ENCODE measurements around the gene AREL1. TPM values are rescaled to one million over a fixed set of nuclear protein-coding genes. Genes with fewer than 3 reads are reported as not detected.
A peak's percentile ranks its signal among the peaks of the same experiment; 100 is the strongest.
"Not testable (repeated sequence)": the region's sequence is repeated elsewhere in the genome, so short reads cannot be mapped to it uniquely, and the experiment has no call there.

AREL1 gene
- polyA plus RNA-seq: 10 to 100 TPM in 3 of 4 donors, 1 to 10 TPM in 1; 8.4 to 20.4 (median 16.4) TPM
- long read RNA-seq, donor 1: 0 reads
- long read RNA-seq, donor 2, partial matches to known transcripts: 0 of 1 reads
- long read RNA-seq, donor 2, other reads (novel, unspliced or antisense): 0 of 1 reads
- long read RNA-seq, donor 3: 0 reads
- long read RNA-seq, donor 4: 0 reads
- long read RNA-seq, donor 5: 0 reads
- long read RNA-seq, donor 6, full-length matches to known transcripts: 1 of 1 reads
- long read RNA-seq, donor 6, partial matches to known transcripts: 0 of 1 reads
- long read RNA-seq, donor 6, other reads (novel, unspliced or antisense): 0 of 1 reads
- long read RNA-seq, donor 7: 0 reads
- long read RNA-seq, donor 8: 0 reads
- long read RNA-seq, donor 9: 0 reads
- long read RNA-seq, donor 10, partial matches to known transcripts: 0 of 1 reads
- long read RNA-seq, donor 10, other reads (novel, unspliced or antisense): 0 of 1 reads

GRCh38 chr14:74712499-74713394, at the start of gene AREL1, which contains the start of gene FCF1:
AREL1 (minus strand) TSS chr14:74713080; CDS start chr14:74685615, 27,465 bp downstream.
FCF1 (plus strand) TSS chr14:74713144; CDS start chr14:74713198, 54 bp downstream.
- peak; percentile 92 to 96 for DNase-seq
- H3K27me3 ChIP-seq (ENCODE audit: control insufficient read depth in 3 of 3, insufficient read depth in 3 of 3, low read length in 3 of 3): no peaks in the 10 kb centered on the region
- H3K36me3 ChIP-seq (ENCODE audit: control insufficient read depth in 3 of 3, insufficient read depth in 2 of 3, low read depth in 1 of 3, low read length in 3 of 3): peaks cover 1 to 6% (median 2%) of the 10 kb centered on the region in 3 donors
- H3K4me1 ChIP-seq (ENCODE audit: control insufficient read depth in 3 of 3, insufficient read depth in 2 of 3, low read depth in 1 of 3, low read length in 2 of 3): peaks cover 0 to 2% (median 0%) of the 10 kb centered on the region in 3 donors
- 0% methylated on average over 31 of the region's 31 CpGs for WGBS, 3 donors
- H3K9me3 ChIP-seq (ENCODE audit: control insufficient read depth in 2 of 2, insufficient read depth in 1 of 2, low read depth in 1 of 2, low read length in 1 of 2): no peaks in the 10 kb centered on the region
- no peak for FAIRE-seq
- H3K27ac ChIP-seq (ENCODE audit: low read depth in 1 of 3, low read length in 2 of 3): peak within 1 kb of the TSS; percentile 53 to 87 (median 87)
- peak within 1 kb of the TSS; percentile 79 to 86 (median 84) for H3K4me3 ChIP-seq (ENCODE audit: low read depth in 1 of 3, low read length in 3 of 3)

GRCh38 chr14:74758505-74758904, 45.6 kb upstream of the AREL1 start:
- not testable (repeated sequence) for FAIRE-seq; H3K4me1 ChIP-seq (ENCODE audit: control insufficient read depth in 3 of 3, insufficient read depth in 2 of 3, low read depth in 1 of 3, low read length in 2 of 3)
- WGBS, 3 donors: 89 to 97% (median 97%) methylated on average over 5 of the region's 5 CpGs

GRCh38 chr14:74756326-74756725, 43.4 kb upstream of the AREL1 start:
- 85 to 100% (median 98%) methylated on average over 1 of the region's 1 CpG for WGBS, 3 donors
- FAIRE-seq (no peak), DNase-seq (no peak)
- peaks cover 0 to 3% of the 10 kb centered on the region in 2 donors for H3K9me3 ChIP-seq (ENCODE audit: control insufficient read depth in 2 of 2, insufficient read depth in 1 of 2, low read depth in 1 of 2, low read length in 1 of 2)
- no peaks in the 10 kb centered on the region for H3K36me3 ChIP-seq (ENCODE audit: control insufficient read depth in 3 of 3, insufficient read depth in 2 of 3, low read depth in 1 of 3, low read length in 3 of 3)
- H3K4me1 ChIP-seq (ENCODE audit: control insufficient read depth in 3 of 3, insufficient read depth in 2 of 3, low read depth in 1 of 3, low read length in 2 of 3): no peaks in the 10 kb centered on the region
- no peaks in the 10 kb centered on the region for H3K27me3 ChIP-seq (ENCODE audit: control insufficient read depth in 3 of 3, insufficient read depth in 3 of 3, low read length in 3 of 3)
- no peak overlapping the region for H3K27ac ChIP-seq (ENCODE audit: low read depth in 1 of 3, low read length in 2 of 3)
- no peak overlapping the region for H3K4me3 ChIP-seq (ENCODE audit: low read depth in 1 of 3, low read length in 3 of 3)

More at GRCh38 chr14:74758505-74758904, 45.6 kb upstream of the AREL1 start:
- not testable (repeated sequence) for DNase-seq; H3K36me3 ChIP-seq (ENCODE audit: control insufficient read depth in 3 of 3, insufficient read depth in 2 of 3, low read depth in 1 of 3, low read length in 3 of 3); H3K27me3 ChIP-seq (ENCODE audit: control insufficient read depth in 3 of 3, insufficient read depth in 3 of 3, low read length in 3 of 3); H3K4me3 ChIP-seq (ENCODE audit: low read depth in 1 of 3, low read length in 3 of 3); H3K27ac ChIP-seq (ENCODE audit: low read depth in 1 of 3, low read length in 2 of 3); H3K9me3 ChIP-seq (ENCODE audit: control insufficient read depth in 2 of 2, insufficient read depth in 1 of 2, low read depth in 1 of 2, low read length in 1 of 2)

GRCh38 chr14:74754899-74755298, 42.0 kb upstream of the AREL1 start:
- no peak for DNase-seq
- Histone ChIP-seq H3K27ac (ENCODE audit: low read depth in 1 of 3, low read length in 2 of 3) (no peak overlapping the region), H3K4me1 (ENCODE audit: control insufficient read depth in 3 of 3, insufficient read depth in 2 of 3, low read depth in 1 of 3, low read length in 2 of 3) (no peaks in the 10 kb centered on the region), H3K9me3 (ENCODE audit: control insufficient read depth in 2 of 2, insufficient read depth in 1 of 2, low read depth in 1 of 2, low read length in 1 of 2) (peaks cover 0 to 3% of the 10 kb centered on the region in 2 donors), H3K36me3 (ENCODE audit: control insufficient read depth in 3 of 3, insufficient read depth in 2 of 3, low read depth in 1 of 3, low read length in 3 of 3) (no peaks in the 10 kb centered on the region), H3K27me3 (ENCODE audit: control insufficient read depth in 3 of 3, insufficient read depth in 3 of 3, low read length in 3 of 3) (no peaks in the 10 kb centered on the region), H3K4me3 (ENCODE audit: low read depth in 1 of 3, low read length in 3 of 3) (no peak overlapping the region)
- WGBS, 3 donors: 87 to 90% (median 90%) methylated on average over 7 of the region's 7 CpGs
- no peak for FAIRE-seq

- H3K27ac ChIP-seq (ENCODE audit: low read depth in 1 of 3, low read length in 2 of 3): no peak overlapping the region
- no peaks in the 10 kb centered on the region for H3K4me1 ChIP-seq (ENCODE audit: control insufficient read depth in 3 of 3, insufficient read depth in 2 of 3, low read depth in 1 of 3, low read length in 2 of 3)
- FAIRE-seq (no peak), DNase-seq (no peak)
- 82 to 85% (median 83%) methylated on average over 2 of the region's 2 CpGs for WGBS, 3 donors
- H3K4me3 ChIP-seq (ENCODE audit: low read depth in 1 of 3, low read length in 3 of 3): no peak overlapping the region
- H3K27me3 ChIP-seq (ENCODE audit: control insufficient read depth in 3 of 3, insufficient read depth in 3 of 3, low read length in 3 of 3): no peaks in the 10 kb centered on the region
- H3K9me3 ChIP-seq (ENCODE audit: control insufficient read depth in 2 of 2, insufficient read depth in 1 of 2, low read depth in 1 of 2, low read length in 1 of 2): peaks cover 0 to 3% of the 10 kb centered on the region in 2 donors
- no peaks in the 10 kb centered on the region for H3K36me3 ChIP-seq (ENCODE audit: control insufficient read depth in 3 of 3, insufficient read depth in 2 of 3, low read depth in 1 of 3, low read length in 3 of 3)
Observed at GRCh38 chr14:74754157-74754556, 41.3 kb upstream of the AREL1 start.

GRCh38 chr14:74747237-74747636, 34.4 kb upstream of the AREL1 start:
- Histone ChIP-seq H3K9me3 (ENCODE audit: control insufficient read depth in 2 of 2, insufficient read depth in 1 of 2, low read depth in 1 of 2, low read length in 1 of 2) (no peaks in the 10 kb centered on the region), H3K27me3 (ENCODE audit: control insufficient read depth in 3 of 3, insufficient read depth in 3 of 3, low read length in 3 of 3) (no peaks in the 10 kb centered on the region), H3K27ac (ENCODE audit: low read depth in 1 of 3, low read length in 2 of 3) (no peak overlapping the region), H3K4me1 (ENCODE audit: control insufficient read depth in 3 of 3, insufficient read depth in 2 of 3, low read depth in 1 of 3, low read length in 2 of 3) (no peaks in the 10 kb centered on the region), H3K4me3 (ENCODE audit: low read depth in 1 of 3, low read length in 3 of 3) (no peak overlapping the region), H3K36me3 (ENCODE audit: control insufficient read depth in 3 of 3, insufficient read depth in 2 of 3, low read depth in 1 of 3, low read length in 3 of 3) (no peaks in the 10 kb centered on the region)
- DNase-seq (no peak), FAIRE-seq (no peak)
- 91 to 96% (median 96%) methylated on average over 2 of the region's 2 CpGs for WGBS, 3 donors

- Histone ChIP-seq H3K27me3 (ENCODE audit: control insufficient read depth in 3 of 3, insufficient read depth in 3 of 3, low read length in 3 of 3) (no peaks in the 10 kb centered on the region), H3K27ac (ENCODE audit: low read depth in 1 of 3, low read length in 2 of 3) (no peak overlapping the region), H3K9me3 (ENCODE audit: control insufficient read depth in 2 of 2, insufficient read depth in 1 of 2, low read depth in 1 of 2, low read length in 1 of 2) (no peaks in the 10 kb centered on the region), H3K4me1 (ENCODE audit: control insufficient read depth in 3 of 3, insufficient read depth in 2 of 3, low read depth in 1 of 3, low read length in 2 of 3) (peaks cover 0 to 9% (median 0%) of the 10 kb centered on the region in 3 donors), H3K36me3 (ENCODE audit: control insufficient read depth in 3 of 3, insufficient read depth in 2 of 3, low read depth in 1 of 3, low read length in 3 of 3) (peaks cover 0 to 15% (median 4%) of the 10 kb centered on the region in 3 donors), H3K4me3 (ENCODE audit: low read depth in 1 of 3, low read length in 3 of 3) (no peak overlapping the region)
- 93 to 95% (median 94%) methylated on average over 8 of the region's 8 CpGs for WGBS, 3 donors
- FAIRE-seq (no peak), DNase-seq (no peak)
Observed at GRCh38 chr14:74739293-74740030, 26.6 kb upstream of the AREL1 start.
